NOMO-1 treated with DMSO at 0.1 percent for 48 hours (cell line): ENCODE data around the gene ZSCAN32.
A peak's percentile ranks its signal among the peaks of the same experiment; 100 is the strongest.

Experiments
- DNase-seq: peaks from one replicate; lab custom pipeline; 2025; ENCODE audit not compliant: unreplicated experiment; lab: John Stamatoyannopoulos, UW

Gene ZSCAN32

DNA sequence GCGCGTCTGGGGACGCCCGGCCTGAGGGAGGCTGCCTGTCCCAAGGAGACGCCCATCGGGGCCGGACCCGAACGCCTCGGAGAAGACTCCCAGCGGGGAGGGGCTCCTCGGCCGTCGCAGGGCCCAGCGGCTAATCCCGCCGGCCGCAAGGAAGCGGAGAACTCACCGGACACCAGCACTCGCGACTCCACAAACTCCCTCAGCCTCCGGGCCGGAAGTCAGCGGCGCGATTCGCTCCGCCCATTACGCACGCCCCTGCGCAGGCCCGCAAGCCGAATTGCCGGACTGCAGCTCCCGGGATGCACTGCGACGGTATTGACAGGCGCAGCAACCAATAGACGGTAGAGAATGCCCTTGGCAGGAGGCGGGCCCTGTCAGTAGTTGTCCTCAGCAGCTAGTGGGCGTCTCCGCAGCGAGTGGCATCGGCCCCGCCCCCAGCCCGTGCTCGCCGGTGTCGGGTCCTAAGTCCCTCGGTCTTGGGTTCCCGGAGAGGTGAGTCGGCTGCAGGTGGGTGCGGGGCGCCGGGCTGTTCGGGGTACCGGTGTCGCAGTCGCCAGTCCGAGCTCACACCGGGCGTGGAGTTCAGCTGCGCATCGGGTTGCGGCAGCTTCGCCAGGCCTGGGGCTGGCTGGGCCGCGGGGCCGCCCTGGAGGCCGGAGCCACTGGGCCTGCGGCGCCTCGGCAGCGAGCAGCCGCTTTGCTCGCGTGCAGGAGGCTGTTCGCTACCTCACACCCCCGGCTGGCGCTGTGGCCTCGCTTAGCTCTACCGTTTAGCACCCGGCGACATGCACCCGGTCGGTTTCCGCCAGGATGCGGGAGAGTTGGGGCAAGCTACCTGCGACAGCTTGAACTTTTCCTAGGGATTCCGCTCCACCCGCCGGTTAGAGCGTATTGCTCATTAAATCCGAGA, at the start of gene ZSCAN32, which contains the start of gene ZNF174:
Gene ZSCAN32, minus strand, starts transcription at position 226 of the 910 bp plus-strand sequence. CDS start 3,447 bp downstream, outside the sequence.
Gene ZNF174, plus strand, starts transcription at position 437 of the 910 bp plus-strand sequence. CDS start 790 bp downstream, outside the sequence.
- peak; percentile 99 for DNase-seq

DNA sequence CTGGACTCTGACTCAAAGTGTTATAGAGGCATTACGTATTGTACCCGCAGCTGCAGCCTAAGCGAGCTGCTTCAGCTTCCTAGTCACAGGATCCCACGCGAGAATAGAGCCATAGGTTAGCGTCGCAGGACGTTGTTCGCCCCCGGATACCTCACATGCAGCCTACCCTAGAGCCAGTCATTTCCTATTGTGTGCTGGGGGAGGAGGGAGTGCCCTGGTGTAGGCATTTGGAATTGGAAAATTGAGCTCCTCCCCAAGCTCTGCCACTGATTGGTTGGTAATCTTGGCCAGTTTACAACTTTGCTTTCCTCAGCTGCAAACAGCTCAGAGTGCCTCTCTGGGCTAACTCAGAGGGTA, 43.2 kb upstream of the ZSCAN32 start:
- DNase-seq = peak; percentile 10

GRCh38 chr16:3443108-3444031, 42.6 kb upstream of the ZSCAN32 start, which contains the start of the genes NAA60 and ZNF597:
Gene NAA60 (plus strand): TSS chr16:3443680. CDS start chr16:3476228, 32,548 bp downstream.
Gene ZNF597 (minus strand): TSS chr16:3443504. CDS start chr16:3443153, 351 bp downstream.
- peak; percentile 90 for DNase-seq

DNA sequence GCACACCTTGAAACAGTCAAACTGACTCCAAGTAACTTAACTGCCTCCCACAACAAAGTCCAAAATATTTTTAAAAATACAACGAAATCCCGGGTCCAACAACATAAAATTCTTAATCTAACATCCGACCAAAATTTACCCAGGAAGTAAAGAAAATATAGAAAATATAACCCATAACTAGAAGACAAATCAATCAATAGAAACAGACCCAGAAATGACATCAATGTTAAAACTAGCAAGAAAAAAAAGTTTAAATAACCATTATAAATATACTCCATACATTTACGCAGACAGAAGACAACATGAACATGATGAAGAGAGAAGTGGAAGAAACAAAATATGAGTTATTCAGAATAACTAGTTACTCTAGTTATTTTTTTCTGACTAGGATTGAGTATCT, 38.8 kb upstream of the ZSCAN32 start:
- DNase-seq = no peak

DNA sequence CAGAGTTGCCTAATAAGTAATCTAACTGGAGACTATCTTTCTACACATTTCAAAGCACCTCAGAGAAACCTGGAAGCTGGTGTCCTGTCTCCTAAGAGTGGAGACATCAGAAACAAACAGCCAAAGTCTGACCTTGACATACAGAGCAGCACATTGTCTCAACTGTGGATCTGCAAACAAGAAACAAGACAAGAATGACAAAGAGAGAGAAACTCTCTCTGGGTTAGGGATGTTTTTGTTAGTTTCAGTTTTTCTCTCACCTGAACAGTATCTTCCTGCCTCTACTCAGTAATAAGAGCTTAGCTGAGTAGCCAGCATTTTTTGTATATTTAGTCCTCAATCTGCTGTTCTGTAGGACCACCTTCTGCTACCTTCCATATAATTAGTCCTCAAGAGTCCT, 33.6 kb upstream of the ZSCAN32 start:
- no peak for DNase-seq

DNA sequence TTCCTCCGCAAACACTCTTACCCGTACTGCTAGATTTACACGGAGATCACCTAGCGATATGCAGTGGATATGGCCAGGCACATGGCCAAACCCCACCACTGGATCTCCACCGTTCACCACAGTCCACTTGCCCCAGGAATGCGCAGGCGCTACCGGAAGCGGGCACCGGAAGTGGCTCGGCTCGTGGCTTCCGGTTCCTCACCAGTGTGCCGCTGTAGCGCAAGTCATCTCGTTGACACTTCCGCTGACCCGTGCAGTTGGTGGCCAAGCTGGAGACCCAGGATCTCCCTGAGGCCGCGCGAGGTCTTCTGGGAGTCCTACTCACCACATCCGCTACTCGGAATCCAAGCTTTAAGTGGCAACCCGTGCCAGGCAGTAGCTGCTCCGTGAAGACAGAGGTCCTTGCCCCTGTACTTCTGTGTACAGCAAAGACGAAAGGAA, 31.0 kb upstream of the ZSCAN32 start:
- peak; percentile 74 for DNase-seq

DNA sequence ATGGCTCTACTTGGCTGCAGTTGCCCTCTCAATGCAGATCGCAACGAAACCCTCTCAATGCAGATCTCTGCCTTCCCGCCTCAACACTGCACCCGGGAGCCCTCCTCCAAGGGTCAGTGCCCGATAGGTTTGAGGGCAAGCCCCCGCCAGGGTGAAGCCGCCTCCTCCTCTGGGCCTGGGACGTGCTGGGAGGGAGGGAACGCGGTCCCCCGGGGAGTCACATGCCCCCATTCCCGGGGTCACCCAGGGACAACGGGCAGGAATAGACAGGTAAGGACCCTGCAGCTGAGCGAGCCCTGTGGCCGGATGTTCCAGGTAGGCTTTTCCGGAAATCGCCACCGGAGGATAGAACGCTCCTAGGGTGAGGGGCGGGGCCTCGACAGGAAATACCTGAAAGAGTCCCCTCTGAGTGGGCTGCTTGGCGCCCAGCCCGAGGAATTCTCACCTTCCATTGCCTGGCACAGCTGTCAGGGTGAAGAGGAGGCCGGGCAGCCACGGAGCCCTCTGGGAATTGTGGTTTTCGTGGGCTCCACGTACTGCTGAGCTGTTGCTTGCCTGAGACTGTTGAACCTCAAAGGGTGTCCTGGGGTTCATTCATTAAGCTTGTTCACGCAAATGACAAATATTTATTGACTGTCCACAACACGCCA, 13.1 kb upstream of the ZSCAN32 start:
- DNase-seq = no peak

DNA sequence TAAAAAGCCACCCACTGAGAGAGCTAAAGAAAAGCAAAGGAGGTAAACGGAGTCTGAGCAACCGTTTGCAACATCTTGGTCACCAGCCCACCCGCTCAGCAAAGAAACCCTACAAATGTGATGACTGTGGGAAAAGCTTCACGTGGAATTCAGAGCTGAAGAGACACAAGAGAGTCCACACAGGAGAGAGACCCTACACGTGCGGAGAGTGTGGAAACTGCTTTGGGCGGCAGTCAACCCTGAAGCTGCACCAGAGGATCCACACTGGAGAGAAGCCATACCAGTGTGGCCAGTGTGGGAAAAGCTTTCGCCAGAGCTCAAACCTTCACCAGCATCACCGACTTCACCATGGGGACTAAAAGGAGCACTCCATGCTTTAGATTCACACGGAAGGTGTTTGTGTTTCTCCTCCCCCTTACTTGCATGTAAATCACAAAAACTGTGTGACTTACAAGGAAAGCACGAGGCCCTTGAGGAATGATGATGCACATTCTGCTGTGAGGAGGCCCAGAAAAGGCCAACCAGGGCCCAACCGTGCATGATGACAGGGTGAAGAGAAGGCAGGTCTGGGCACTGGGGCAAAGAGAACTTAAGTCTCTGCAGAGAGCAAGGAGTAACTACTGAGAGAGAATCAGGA, 7.9 kb upstream of the ZSCAN32 start:
- DNase-seq = no peak

DNA sequence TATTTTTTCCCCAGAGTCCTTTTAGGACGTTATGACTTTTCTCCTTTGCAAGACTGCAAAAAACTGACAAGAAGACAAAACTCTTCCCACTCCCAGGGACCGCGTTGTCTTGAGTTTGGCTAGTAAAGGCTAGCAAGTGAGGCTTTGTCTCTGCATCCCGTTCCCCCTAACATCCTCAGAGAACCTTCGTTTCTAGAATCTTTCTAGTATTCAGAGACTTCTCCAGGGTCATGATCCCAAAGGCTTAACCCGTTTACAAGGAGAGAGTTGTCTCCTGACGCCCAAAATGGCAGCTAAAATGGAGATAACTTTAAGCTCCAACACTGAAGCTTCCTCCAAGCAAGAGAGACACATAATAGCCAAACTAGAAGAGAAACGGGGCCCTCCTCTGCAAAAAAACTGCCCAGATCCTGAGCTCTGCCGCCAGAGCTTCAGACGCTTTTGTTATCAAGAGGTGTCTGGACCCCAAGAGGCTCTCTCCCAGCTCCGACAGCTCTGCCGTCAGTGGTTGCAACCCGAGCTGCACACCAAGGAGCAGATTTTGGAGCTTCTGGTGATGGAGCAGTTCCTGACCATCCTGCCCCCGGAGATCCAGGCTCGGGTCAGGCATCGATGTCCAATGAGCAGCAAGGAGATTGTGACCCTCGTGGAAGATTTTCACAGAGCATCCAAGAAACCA, 1.1 kb upstream of the ZSCAN32 start:
- DNase-seq = no peak

DNA sequence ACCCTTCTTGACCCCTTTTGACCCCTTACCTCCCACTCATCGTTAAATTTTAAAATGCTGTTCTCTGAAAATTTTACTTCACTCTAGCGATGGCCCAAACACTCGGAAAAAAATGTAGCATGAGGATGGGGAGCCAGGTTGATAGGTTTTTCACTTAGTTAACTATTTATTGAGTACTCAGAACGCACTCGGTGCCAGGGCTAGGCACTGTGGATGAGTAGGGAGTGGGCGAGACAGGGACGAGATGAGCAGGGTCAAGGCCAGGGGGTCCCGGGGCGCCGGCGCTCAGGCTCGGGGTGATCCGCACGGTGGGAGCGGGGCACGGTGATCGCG, 392 bp downstream of the ZSCAN32 start:
- DNase-seq = no peak

DNA sequence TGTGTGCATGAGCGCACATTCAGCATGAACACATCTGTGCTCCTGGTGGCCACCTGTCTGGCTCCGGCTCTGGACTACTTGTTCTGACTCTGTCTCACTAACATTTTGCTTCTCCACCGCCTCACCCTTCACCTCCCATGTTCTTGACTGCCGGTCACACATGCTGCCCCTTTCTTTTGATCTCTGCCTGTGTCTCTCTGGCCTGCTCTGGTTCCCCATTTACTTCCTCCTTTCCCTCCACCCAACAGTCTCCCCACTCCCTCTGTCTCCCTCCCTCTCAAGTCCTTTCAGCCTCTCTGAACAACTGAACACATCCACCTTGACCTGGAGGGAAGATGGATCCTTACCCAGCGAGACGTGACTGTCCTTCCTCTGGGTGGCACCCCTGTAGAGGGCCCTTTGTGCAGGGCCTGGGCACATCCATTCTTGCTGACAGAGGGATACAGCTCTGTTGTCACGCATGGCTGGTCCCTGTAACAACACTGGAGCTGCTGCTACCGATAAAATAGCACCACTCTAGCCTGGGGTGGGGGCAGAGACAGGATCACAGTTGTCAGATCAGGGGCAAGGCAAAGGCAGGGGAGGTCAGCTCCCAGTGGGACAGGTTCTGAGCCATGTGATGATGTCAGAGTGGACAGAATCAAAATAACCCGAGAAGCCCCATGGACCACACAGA, 11.0 kb downstream of the ZSCAN32 start:
- no peak for DNase-seq

GRCh38 chr16:3388325-3388724, 12.5 kb downstream of the ZSCAN32 start:
- DNase-seq = no peak

DNA sequence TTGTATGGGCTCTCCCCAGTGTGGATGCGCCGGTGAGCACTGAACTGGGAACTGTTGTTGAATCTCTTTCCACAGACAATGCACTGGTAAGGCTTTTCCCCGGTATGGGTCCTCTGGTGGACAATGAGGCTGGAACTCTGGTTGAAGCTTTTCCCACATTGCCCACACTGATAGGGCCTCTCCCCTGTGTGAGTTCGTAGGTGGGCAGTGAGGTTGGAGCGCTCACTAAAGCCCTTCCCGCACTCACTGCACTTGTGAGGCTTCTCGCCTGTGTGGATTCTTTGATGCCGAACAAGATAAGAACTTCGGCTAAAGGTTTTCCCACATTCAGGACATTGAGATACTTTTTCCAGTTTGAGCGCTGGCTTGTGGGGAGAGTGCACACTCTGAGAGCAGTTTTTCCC, 17.8 kb downstream of the ZSCAN32 start:
- no peak for DNase-seq

DNA sequence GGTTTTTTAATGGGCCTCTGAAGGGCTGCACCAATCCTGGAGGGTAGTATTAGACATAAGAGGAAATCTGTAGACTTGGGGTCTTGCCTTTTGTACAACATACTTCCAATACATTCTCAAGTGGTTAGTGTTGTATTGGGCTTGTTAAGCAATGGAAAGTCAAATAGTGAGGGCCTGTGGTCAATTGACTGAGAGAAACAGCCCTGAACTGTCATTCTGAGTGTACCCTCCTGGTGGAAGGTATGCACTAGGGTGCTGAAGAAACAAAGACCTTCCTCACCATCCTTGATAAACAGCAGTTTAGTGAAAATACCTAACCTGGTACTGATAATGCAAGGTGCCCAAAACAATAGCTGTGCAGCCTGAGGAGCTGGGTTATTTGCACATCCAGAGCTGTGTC, 22.9 kb downstream of the ZSCAN32 start:
- no peak for DNase-seq

- DNase-seq = no peak
These were observed 25.1 kb downstream of the ZSCAN32 start for GRCh38 chr16:3375680-3376079.

- DNase-seq = no peak
These were observed 31.7 kb downstream of the ZSCAN32 start for GRCh38 chr16:3369073-3369472.

DNA sequence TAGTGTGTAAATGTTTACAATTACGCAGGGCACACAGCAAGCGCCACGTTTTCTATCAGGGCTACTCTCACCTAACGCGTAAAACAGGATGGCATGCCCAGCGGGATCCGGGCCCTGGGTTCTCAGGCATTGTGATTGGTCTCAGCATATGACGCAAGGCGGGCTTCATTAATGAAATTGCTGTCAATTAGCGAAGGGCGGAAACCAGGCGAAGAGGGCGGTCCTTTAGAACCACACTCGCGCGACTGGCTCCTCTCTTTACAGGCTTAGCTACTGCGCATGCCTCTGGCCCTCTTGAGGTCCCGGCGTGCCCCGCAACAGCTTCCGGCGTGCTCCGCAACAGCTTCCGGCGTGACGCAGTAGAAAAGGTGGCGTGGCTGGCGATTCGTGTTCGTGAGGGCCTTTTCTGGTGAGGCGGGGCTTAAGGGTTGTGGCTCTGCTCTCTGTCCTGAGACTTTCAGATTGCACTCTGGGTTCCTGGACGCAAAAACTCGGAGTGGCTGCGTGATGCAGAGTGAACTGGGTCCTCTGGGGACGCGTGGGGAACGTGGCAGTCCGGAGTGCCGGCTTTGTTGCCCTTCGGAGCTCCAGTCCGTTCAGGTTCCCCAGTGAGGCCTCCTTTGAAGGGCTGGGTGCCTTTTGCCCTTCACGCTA, 35.9 kb downstream of the ZSCAN32 start:
- no peak for DNase-seq

DNA sequence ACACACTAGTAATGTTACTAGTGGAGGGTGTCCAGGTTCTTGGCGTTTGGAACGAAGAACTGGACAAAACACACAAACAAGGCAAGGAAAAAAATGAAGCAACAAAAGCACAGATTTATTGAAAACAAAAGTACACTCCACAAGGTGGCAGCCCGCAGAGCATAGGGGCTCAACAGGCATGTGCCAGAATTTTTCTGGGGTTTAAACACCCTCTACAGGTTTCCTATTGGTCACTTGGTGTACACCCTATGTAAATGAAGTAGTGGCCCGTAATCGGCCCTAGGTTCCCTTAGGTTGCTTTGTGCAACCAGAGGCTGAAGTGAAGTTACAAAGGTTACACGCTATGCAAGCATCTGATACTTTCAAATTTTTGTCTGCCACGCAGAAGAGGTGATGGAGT, 37.0 kb downstream of the ZSCAN32 start:
- no peak for DNase-seq

GRCh38 chr16:3362931-3363330, 37.9 kb downstream of the ZSCAN32 start:
- DNase-seq = no peak
